ENCODE results near the gene CRBN.

GRCh38 chr3:3126477-3127431 is 52.7 kb downstream of the CRBN start, which contains the start of gene TRNT1:
- peak; percentile 93 to 98 (median 97) for TF ChIP-seq POLR2AphosphoS5 (IDR thresholded peaks at IDR 0.05)
- peak; percentile 93 for TF ChIP-seq POLR2A (IDR thresholded peaks at IDR 0.05)
- TF ChIP-seq, protein P1, sequence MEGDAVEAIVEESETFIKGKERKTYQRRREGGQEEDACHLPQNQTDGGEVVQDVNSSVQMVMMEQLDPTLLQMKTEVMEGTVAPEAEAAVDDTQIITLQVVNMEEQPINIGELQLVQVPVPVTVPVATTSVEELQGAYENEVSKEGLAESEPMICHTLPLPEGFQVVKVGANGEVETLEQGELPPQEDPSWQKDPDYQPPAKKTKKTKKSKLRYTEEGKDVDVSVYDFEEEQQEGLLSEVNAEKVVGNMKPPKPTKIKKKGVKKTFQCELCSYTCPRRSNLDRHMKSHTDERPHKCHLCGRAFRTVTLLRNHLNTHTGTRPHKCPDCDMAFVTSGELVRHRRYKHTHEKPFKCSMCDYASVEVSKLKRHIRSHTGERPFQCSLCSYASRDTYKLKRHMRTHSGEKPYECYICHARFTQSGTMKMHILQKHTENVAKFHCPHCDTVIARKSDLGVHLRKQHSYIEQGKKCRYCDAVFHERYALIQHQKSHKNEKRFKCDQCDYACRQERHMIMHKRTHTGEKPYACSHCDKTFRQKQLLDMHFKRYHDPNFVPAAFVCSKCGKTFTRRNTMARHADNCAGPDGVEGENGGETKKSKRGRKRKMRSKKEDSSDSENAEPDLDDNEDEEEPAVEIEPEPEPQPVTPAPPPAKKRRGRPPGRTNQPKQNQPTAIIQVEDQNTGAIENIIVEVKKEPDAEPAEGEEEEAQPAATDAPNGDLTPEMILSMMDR (IDR thresholded peaks at IDR 0.05) = peak in 1 of 5 experiments; percentile 27
